ENCODE data around the gene KCNIP1.

DNA sequence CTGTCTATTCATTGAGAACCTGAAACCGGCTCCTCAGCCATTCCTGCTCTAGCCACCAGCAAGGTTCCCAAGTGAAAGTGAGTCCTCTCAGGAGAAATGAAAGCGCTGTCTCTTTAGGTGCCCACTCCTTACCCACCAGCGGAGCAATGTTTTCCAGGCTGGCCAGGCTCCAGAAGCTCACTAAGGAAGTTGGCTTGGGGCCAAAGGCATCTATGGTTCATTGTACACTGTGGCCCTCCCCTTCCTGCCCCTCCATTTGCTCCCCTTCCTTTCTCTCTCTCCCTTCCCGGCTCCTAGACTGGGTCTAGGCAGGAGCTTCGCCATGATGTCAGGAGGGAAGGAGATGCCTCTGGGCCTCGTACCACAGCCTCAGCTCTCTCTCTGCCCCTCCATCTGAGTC, 278.6 kb downstream of the KCNIP1 start:
- TF ChIP-seq, protein P1, sequence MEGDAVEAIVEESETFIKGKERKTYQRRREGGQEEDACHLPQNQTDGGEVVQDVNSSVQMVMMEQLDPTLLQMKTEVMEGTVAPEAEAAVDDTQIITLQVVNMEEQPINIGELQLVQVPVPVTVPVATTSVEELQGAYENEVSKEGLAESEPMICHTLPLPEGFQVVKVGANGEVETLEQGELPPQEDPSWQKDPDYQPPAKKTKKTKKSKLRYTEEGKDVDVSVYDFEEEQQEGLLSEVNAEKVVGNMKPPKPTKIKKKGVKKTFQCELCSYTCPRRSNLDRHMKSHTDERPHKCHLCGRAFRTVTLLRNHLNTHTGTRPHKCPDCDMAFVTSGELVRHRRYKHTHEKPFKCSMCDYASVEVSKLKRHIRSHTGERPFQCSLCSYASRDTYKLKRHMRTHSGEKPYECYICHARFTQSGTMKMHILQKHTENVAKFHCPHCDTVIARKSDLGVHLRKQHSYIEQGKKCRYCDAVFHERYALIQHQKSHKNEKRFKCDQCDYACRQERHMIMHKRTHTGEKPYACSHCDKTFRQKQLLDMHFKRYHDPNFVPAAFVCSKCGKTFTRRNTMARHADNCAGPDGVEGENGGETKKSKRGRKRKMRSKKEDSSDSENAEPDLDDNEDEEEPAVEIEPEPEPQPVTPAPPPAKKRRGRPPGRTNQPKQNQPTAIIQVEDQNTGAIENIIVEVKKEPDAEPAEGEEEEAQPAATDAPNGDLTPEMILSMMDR (IDR thresholded peaks at IDR 0.05), result no peak
- no peak for TF ChIP-seq POLR2A (IDR thresholded peaks at IDR 0.05)

All from heart left ventricle (tissue), 13 donors.